ENCODE data around the gene PRKAR2A. TPM values are rescaled to one million over a fixed set of nuclear protein-coding genes. Genes with fewer than 3 reads are reported as not detected.
"Not testable (repeated sequence)": the region's sequence is repeated elsewhere in the genome, so short reads cannot be mapped to it uniquely, and the experiment has no call there.

The PRKAR2A gene
- total and polyA plus RNA-seq, 8 donors = 6.9 to 65.9 (median 22.4) TPM

DNA sequence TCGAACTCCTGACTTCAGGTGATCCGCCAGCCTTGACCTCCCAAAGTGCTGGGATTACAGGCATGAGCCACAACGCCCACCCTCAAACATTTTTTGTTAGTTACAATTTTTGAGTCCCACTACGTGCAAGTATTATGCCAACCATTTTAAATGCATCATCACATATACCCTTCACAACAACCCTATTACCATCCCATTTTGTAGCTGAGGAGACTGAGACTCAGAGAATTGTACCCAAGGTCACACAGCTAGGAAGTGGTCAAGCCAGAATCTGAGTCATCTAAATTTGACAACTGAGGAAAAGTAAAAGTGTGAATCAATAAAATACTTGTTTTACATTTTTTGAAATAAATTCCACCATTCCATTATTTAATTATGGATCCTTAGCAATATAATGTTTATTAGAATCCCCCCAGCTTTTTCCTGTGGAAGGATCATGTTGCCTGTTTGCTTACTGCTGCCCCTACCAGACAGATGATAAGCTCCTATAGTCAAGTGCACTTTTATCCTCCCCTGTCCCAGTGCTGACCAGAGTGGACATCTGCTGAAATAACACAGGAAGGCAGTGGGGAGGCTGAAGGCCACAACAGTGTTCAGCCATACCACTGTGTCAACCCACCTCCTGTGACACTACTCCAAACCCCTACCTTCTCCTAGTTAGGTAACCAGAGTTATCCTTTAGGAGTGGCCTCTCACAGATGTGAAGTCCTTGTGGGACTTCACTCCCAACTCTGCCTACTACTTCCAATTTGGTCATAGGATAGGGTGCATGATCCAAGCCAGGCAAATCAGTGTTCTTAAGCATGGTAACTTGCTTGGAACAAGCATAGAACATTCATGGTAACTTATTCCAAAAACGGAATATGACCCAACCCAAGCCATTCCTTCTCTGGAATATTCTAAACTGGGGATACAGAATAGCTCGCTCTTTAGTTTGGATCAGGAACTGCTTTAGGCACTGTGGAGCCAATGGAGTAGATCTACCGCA is 28.1 kb downstream of the PRKAR2A start:
- TF ChIP-seq EP300 (IDR thresholded peaks at IDR 0.05) = no peak
- TF ChIP-seq POLR2AphosphoS5 (IDR thresholded peaks at IDR 0.05) = no peak
- TF ChIP-seq, protein P1, sequence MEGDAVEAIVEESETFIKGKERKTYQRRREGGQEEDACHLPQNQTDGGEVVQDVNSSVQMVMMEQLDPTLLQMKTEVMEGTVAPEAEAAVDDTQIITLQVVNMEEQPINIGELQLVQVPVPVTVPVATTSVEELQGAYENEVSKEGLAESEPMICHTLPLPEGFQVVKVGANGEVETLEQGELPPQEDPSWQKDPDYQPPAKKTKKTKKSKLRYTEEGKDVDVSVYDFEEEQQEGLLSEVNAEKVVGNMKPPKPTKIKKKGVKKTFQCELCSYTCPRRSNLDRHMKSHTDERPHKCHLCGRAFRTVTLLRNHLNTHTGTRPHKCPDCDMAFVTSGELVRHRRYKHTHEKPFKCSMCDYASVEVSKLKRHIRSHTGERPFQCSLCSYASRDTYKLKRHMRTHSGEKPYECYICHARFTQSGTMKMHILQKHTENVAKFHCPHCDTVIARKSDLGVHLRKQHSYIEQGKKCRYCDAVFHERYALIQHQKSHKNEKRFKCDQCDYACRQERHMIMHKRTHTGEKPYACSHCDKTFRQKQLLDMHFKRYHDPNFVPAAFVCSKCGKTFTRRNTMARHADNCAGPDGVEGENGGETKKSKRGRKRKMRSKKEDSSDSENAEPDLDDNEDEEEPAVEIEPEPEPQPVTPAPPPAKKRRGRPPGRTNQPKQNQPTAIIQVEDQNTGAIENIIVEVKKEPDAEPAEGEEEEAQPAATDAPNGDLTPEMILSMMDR (IDR thresholded peaks at IDR 0.05) = no peak
- TF ChIP-seq POLR2A (IDR thresholded peaks at IDR 0.05) = no peak
- Histone ChIP-seq H3K4me3 (no peak overlapping the region), H3K36me3 (peaks cover 0 to 8% (median 0%) of the 10 kb centered on the region in 4 donors), H3K27ac (no peak overlapping the region), H3K4me1 (peaks cover 0 to 34% (median 20%) of the 10 kb centered on the region in 4 donors), H3K9me3 (no peaks in the 10 kb centered on the region), H3K27me3 (no peaks in the 10 kb centered on the region)
- DNase-seq = no peak
- WGBS, 5 donors = 82 to 96% (median 96%) methylated on average over 7 of the region's 7 CpGs
- intact Hi-C loops (cut with DNase I; ENCODE audit: low total_unique reads) = no loop called here

DNA sequence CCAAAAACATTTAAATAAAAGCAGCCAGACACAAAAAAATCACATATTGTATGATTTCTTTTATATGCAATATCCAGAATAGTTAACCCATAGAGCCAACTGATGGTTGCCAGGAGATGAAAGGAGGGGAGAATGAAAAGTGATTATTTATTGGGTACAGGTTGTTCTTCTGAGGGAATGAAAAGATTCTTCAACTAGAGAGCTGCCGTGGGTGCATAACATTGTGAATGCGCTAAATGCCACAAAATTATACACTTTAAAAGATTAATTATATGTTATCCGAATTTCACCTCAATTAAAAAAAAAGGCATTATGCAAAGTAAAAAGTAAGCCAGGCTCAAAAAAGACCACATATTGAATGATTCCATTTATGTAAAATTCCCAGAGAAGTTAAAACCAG is 36.1 kb downstream of the PRKAR2A start:
- Histone ChIP-seq H3K4me3 (no peak overlapping the region), H3K27ac (no peak overlapping the region), H3K36me3 (no peaks in the 10 kb centered on the region), H3K27me3 (no peaks in the 10 kb centered on the region), H3K9me3 (no peaks in the 10 kb centered on the region), H3K4me1 (peaks cover 0 to 16% (median 5%) of the 10 kb centered on the region in 4 donors)
- intact Hi-C loops (cut with DNase I; ENCODE audit: low total_unique reads) = no loop called here
- no peak for DNase-seq
- WGBS, 5 donors = 80 to 95% (median 89%) methylated on average over 3 of the region's 3 CpGs
- TF ChIP-seq POLR2AphosphoS5 (IDR thresholded peaks at IDR 0.05) (no peak), EP300 (IDR thresholded peaks at IDR 0.05) (no peak), POLR2A (IDR thresholded peaks at IDR 0.05) (no peak)
- TF ChIP-seq, protein P1 (IDR thresholded peaks at IDR 0.05) = no peak

DNA sequence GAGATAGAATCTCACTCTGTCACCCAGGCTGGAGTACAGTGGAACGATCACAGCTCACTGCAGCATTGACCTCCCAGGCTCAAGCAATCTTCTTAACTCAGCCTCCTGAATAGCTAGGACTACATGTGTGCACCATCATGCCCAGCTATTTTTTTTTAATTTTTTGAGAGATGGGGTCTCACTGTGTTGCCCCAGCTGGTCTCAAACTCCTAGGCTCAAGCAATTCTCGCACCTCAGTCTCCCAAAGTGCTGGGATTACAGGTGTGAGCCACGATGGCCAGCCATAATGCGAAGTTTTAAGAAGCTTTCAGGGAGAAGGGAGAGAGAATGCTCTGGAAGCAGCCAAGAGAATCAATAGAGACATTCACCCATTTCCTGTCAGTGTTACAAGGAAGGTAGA is 42.7 kb downstream of the PRKAR2A start:
- DNase-seq = no peak
- no peak overlapping the region for H3K4me3 ChIP-seq
- no peaks in the 10 kb centered on the region for H3K27me3 ChIP-seq
- H3K27ac ChIP-seq = no peak overlapping the region
- H3K36me3 ChIP-seq = peaks cover 0 to 7% (median 3%) of the 10 kb centered on the region in 4 donors
- no peak for TF ChIP-seq EP300 (IDR thresholded peaks at IDR 0.05)
- TF ChIP-seq, protein P1 (IDR thresholded peaks at IDR 0.05) = no peak
- TF ChIP-seq POLR2A (IDR thresholded peaks at IDR 0.05) = no peak
- TF ChIP-seq POLR2AphosphoS5 (IDR thresholded peaks at IDR 0.05) = no peak
- intact Hi-C loops (cut with DNase I; ENCODE audit: low total_unique reads) = no loop called here
- peaks cover 0 to 3% (median 0%) of the 10 kb centered on the region in 4 donors for H3K4me1 ChIP-seq
- H3K9me3 ChIP-seq = no peaks in the 10 kb centered on the region
- WGBS, 5 donors = 86 to 98% (median 96%) methylated on average over 4 of the region's 4 CpGs

DNA sequence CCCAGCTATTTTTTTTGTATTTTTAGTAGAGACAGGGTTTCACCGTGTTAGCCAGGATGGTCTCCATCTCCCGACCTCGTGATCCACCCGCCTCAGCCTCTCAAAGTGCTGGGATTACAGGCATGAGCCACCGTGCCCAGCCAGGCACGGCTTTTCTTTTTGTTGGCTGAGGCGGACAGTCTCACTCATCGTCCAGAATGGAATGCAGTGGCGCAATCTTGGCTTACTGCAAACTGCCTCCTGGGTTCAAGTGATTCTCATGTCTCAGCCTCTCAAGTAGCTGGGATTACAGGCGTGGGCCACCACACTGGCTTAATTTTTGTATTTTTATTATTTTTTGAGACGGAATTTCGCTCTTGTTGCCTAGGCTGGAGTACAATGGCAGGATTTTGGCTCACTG is 46.8 kb downstream of the PRKAR2A start:
- H3K9me3 ChIP-seq; H3K4me1 ChIP-seq; H3K27ac ChIP-seq; H3K27me3 ChIP-seq; H3K4me3 ChIP-seq; intact Hi-C loops (cut with DNase I; ENCODE audit: low total_unique reads); H3K36me3 ChIP-seq; DNase-seq: not testable (repeated sequence)
- WGBS, 5 donors = 96% methylated on average over 8 to 12 of the region's 12 CpGs

DNA sequence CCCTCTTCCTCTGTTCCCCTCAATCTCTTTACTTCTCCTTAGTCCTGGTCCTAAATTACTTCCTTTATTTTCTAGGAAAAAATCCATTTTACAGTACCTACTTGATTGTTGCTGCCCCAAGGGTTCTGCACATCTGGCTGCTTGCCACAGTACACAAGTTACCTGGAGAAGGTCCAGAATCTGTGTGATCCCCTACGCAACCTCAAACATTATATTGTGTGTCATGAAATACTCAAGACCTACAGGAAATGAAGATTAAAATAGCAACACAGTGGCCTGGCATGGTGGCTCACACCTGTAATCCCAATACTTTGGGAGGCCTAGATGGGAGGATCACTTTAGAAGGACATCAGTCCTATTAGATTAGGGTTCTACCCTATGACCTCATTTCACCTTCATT is 48.7 kb downstream of the PRKAR2A start:
- Histone ChIP-seq H3K27ac (no peak overlapping the region), H3K4me1 (peaks cover 0 to 3% (median 0%) of the 10 kb centered on the region in 4 donors), H3K4me3 (no peak overlapping the region), H3K9me3 (no peaks in the 10 kb centered on the region), H3K36me3 (peaks cover 0 to 1% (median 0%) of the 10 kb centered on the region in 4 donors), H3K27me3 (no peaks in the 10 kb centered on the region)
- WGBS, 5 donors = 28 to 67% (median 44%) methylated on average over 1 of the region's 1 CpG
- intact Hi-C loops (cut with DNase I; ENCODE audit: low total_unique reads) = no loop called here
- peak; percentile 70 to 72 for DNase-seq
- TF ChIP-seq POLR2AphosphoS5 (IDR thresholded peaks at IDR 0.05) = no peak
- TF ChIP-seq, protein P1 (IDR thresholded peaks at IDR 0.05) = no peak
- TF ChIP-seq POLR2A (IDR thresholded peaks at IDR 0.05) = no peak
- TF ChIP-seq EP300 (IDR thresholded peaks at IDR 0.05) = no peak
